NCI-H2227 (cell line): Measurements from ENCODE around the gene TRERF1.
"Not testable (repeated sequence)": the region's sequence is repeated elsewhere in the genome, so short reads cannot be mapped to it uniquely, and the experiment has no call there.

Experiments
- DNase-seq: peaks from one replicate; lab custom pipeline; 2025; ENCODE audit not compliant: unreplicated experiment; lab: John Stamatoyannopoulos, UW

TRERF1 gene

DNA sequence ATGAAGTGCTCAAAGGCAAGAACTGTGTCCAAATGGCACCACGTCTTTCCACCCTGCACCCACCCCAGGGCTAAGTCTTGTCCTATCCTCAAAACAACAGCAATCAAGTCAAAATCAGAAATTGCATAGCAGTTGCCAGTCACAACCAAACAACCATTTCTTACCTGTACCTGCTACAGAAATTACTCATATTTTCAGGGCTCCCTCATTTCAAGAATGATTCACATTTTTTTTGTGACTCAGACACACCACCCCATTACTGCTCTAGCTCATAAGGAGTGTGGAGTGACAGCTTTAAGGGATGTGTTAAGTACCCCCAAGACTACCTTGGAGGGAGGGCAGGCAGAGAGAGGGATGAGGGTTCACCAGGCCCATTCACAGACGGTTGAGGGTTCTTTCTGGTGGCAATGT lies 111.7 kb downstream of the TRERF1 start:
- no peak for DNase-seq

- no peak for DNase-seq
These were observed 112.9 kb downstream of the TRERF1 start for GRCh38 chr6:42338744-42339222.

DNA sequence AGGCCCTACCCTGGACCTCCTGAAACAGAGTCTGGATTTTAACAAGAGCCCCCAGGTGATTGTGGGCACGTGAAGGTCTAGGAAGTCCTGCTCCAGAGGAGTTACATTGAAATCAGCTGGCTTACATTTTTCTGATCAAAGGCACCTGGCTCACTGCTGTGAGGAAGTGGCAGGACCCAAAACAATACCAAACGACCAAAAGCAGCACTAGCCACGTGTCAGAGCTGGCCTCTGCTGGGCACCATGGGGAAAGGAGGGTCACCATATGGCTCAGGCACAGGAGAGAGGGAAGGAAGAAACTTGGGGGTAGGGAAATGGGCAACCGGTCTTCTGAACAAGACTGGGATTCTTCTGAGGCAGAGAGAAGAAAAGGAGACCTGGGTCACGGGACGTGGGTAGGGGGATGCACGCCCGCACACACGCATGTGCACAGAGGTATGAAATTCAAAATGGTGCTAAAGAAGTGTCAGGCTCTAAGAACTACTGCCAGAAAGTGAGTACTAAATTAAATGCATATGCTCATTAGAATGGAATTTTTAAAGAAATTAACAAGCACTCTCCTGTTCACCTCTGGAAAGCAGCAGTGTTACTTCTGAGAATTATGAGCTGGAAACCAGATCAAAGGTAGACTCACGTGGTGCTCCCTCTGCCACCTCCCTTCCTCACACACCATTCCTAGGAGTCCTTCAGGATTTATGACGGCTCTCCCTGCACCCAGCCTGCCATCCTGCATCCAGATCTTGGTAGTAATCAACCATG lies 113.6 kb downstream of the TRERF1 start:
- DNase-seq: no peak

- DNase-seq: no peak
These were observed 115.3 kb downstream of the TRERF1 start for GRCh38 chr6:42336431-42336830.

DNA sequence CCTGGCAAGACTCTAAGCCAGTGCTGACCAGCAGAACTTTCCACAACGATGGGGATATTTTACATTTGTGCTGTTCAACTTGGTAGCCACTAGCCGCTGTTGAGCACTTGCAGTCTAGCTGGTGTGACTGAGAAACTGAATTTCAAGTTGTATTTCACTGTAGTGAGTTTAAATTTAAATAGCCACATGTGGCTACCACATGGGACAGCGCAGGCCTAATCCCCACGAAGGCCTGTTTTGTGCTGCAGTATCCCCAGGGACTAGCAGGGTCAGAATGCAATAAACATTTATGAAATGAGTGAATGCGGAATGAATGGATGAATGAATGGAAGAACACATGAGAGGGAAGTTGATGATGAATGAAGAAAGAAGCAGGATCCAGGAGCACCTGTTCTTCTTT lies 115.8 kb downstream of the TRERF1 start:
- DNase-seq: no peak

DNA sequence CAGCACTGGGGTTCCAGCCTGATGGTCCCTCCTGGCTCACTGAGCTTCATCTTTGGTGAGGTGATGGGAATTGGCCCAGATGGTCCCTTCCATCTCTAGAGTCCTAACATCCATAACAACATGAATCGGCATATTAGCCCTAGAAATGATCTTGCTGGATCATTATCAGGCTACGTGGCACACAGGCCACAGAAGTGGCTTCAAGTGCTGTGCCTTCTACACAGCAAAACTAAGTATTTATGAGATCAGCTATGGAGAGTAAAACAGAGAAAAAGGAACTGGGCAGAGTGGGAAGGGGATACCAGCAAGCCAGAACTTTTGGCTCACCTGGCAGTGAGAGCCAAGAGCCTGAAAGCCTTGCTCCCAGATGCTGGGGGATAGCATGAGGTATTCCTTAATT lies 116.9 kb downstream of the TRERF1 start:
- no peak for DNase-seq

DNA sequence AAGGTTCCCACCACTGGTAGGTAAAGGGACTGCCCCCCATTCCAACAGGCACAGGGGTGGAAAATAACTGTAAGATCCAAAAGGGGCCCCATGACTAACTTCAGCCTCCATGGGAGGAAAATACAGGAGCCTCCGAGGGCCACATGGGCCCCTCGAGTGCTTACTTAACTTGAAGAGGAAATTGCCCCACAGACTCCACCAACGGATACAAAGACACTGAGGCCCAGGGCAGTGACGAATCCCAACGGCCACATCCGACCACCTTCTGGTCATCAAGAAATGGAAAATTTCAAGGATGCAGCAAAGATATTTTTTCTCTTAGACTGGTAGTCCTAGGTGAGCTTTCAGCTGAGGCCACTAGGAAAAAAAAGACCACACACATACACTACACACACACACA lies 118.1 kb downstream of the TRERF1 start:
- no peak for DNase-seq

DNA sequence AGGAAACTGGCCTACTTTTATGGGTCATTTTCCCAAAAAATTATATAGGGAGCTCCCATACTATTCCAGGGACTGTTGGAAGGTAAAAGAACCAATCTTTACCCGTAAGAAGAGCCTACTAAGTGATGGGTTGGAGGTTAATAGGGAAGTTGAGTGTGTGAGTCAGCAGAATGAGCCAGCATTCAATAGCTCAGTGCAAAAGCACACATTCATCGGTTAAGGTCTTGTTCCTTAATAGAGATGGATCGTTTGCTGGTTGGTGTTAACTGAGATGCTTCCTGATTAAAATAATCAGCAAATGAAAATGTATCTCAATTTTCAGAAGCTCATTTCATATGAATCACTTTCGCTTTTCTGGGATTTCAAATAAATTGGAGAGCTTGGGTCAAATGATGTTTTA lies 118.8 kb downstream of the TRERF1 start:
- DNase-seq: no peak

- DNase-seq: no peak
These were observed 120.7 kb downstream of the TRERF1 start for GRCh38 chr6:42331019-42331418.

DNA sequence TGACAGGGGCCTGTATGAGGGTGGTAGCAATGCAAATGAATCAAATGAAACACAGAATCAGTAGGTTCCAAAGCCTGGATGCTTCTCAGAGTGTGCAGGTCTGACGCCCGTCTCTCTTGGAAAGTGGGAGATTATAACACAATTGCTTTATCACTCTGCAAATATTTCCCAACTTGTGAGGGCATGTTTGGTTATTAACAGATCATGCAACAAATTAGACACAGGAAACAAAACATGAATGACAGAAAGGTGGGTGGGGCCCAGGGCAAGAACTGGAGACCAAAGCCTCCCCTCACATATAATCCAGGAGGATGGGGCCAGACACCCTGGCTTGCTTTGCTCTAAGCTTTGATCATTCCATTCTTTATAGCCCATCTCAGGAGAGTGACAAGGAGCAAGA lies 125.5 kb downstream of the TRERF1 start:
- DNase-seq: no peak

- not testable (repeated sequence) for DNase-seq
These were observed 126.9 kb downstream of the TRERF1 start for GRCh38 chr6:42324656-42325324.

DNA sequence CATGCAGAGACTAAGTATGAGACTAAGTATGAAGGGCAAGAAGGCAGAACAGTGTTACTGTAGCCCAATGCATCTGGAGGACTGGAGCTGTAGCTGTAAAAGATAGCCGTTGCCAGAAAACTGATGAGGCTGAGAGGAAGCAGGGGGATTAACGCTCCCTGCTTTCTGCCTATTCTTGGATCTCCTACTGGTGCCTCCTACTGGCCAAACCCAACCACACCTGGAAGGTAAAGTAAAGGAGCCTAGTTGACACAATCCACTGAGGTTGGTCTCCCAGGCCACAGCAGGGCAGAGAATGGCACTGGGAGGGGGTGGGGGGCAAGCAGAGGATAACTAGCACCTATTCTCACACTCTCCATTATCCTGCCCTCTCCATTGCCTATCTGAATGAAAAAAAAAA lies 129.1 kb downstream of the TRERF1 start:
- no peak for DNase-seq

DNA sequence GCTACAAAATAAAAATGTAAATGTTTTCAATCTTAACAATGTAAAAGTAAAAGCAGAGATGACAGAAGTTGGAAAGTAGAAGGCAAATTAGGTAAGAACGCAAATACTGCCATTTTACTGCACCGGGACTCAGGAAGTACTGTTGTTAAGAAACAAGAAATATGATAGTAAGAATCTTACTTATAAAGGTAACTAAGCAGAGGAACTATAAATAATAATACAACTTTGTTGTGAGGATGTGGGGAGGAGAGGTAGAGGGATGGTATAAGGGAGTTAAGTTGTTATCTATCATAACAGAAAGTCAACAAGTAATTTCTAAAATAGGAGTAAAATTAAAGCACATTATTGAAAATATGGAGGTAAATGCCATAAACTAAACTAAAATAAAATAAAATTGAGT lies 129.8 kb downstream of the TRERF1 start:
- DNase-seq: no peak

DNA sequence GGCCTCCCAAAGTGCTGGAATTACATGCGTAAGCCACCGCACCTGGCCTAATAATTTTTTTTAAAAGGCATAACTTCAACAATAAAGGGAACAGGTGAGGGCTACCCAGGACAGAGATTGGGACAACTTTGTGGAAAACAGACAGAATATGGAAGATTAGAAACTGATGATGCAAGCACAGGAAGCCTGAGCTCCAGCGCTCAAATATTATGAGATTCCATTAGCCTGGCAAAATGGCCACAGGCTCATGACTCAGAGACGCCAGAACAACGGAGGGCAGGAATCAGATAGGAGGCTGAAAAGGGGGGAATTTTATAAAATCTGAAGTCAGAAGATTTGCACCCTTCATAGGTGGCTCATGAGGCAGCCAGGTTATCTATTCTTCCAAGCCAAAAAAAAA lies 131.0 kb downstream of the TRERF1 start:
- no peak for DNase-seq

GRCh38 chr6:42318480-42318879 lies 133.2 kb downstream of the TRERF1 start:
- no peak for DNase-seq

GRCh38 chr6:42316981-42317380 lies 134.7 kb downstream of the TRERF1 start:
- no peak for DNase-seq

GRCh38 chr6:42315991-42316970 lies 135.4 kb downstream of the TRERF1 start:
- no peak for DNase-seq

- DNase-seq: no peak
These were observed 136.3 kb downstream of the TRERF1 start for GRCh38 chr6:42315259-42315990.

GRCh38 chr6:42314571-42315258 lies 137.0 kb downstream of the TRERF1 start:
- DNase-seq: no peak

- no peak for DNase-seq
These were observed 137.7 kb downstream of the TRERF1 start for GRCh38 chr6:42313941-42314570.
